ENCODE results near the gene IQSEC1. TPM values are rescaled to one million over a fixed set of nuclear protein-coding genes. Genes with fewer than 3 reads are reported as not detected.

The IQSEC1 gene
- total RNA-seq, 2 experiments from 2014 or later: 36.8 to 40.4 TPM

Other genes starting within 250 kb of the IQSEC1 start
- 1,000 to 10,000 TPM; 2,842 to 4,727 TPM for gene RPL32, start 231.9 kb downstream of the IQSEC1 start, total RNA-seq

Measured in activated CD4-positive, alpha-beta T cell treated with anti-CD3 and anti-CD28 coated beads for 36 hours (primary cell).